Measurements from ENCODE around the gene ODAD2. TPM values are rescaled to one million over a fixed set of nuclear protein-coding genes. Genes with fewer than 3 reads are reported as not detected.

ODAD2 gene
- total and polyA plus RNA-seq, 2 donors from 2014 or later: 0.28 to 0.44 TPM

- H3K4me3 ChIP-seq (ENCODE audit: low read length in 3 of 3): no peak overlapping the region
- FAIRE-seq (no peak), DNase-seq (no peak)
- no peaks in the 10 kb centered on the region for H3K9me3 ChIP-seq (ENCODE audit: control insufficient read depth in 2 of 3, insufficient read depth in 1 of 3, low read length in 3 of 3)
- H3K9ac ChIP-seq (ENCODE audit: low read length in 3 of 3): no peak overlapping the region
- H3K4me1 ChIP-seq (ENCODE audit: control insufficient read depth in 2 of 3, insufficient read depth in 2 of 3, low read depth in 1 of 3, low read length in 3 of 3): no peaks in the 10 kb centered on the region
- intact Hi-C loops (cut with DNase I): no loop called here
- H3K27me3 ChIP-seq (ENCODE audit: control insufficient read depth, insufficient read depth, low read length): no peaks in the 10 kb centered on the region
- H3K36me3 ChIP-seq (ENCODE audit: control insufficient read depth in 2 of 3, insufficient read depth in 3 of 3, low read length in 3 of 3): no peaks in the 10 kb centered on the region
- TF ChIP-seq CTCF (IDR thresholded peaks at IDR 0.05; ENCODE audit: borderline replicate concordance, extremely low read depth, insufficient read depth): no peak
- H3K27ac ChIP-seq (ENCODE audit: low read depth in 2 of 2, low read length in 2 of 2): no peak overlapping the region
Observed at GRCh38 chr10:27944005-27944404, 54.9 kb downstream of the ODAD2 start.

- H3K27ac ChIP-seq (ENCODE audit: low read depth in 2 of 2, low read length in 2 of 2): no peak overlapping the region
- no peak overlapping the region for H3K4me3 ChIP-seq (ENCODE audit: low read length in 3 of 3)
- DNase-seq (no peak), FAIRE-seq (no peak)
- no peaks in the 10 kb centered on the region for H3K27me3 ChIP-seq (ENCODE audit: control insufficient read depth, insufficient read depth, low read length)
- H3K4me1 ChIP-seq (ENCODE audit: control insufficient read depth in 2 of 3, insufficient read depth in 2 of 3, low read depth in 1 of 3, low read length in 3 of 3): no peaks in the 10 kb centered on the region
- H3K9ac ChIP-seq (ENCODE audit: low read length in 3 of 3): no peak overlapping the region
- no peaks in the 10 kb centered on the region for H3K36me3 ChIP-seq (ENCODE audit: control insufficient read depth in 2 of 3, insufficient read depth in 3 of 3, low read length in 3 of 3)
- intact Hi-C loops (cut with DNase I): no loop called here
- no peak for TF ChIP-seq CTCF (IDR thresholded peaks at IDR 0.05; ENCODE audit: borderline replicate concordance, extremely low read depth, insufficient read depth)
- no peaks in the 10 kb centered on the region for H3K9me3 ChIP-seq (ENCODE audit: control insufficient read depth in 2 of 3, insufficient read depth in 1 of 3, low read length in 3 of 3)
Observed at GRCh38 chr10:27914888-27915287, 84.0 kb downstream of the ODAD2 start.

- FAIRE-seq: no peak
- TF ChIP-seq CTCF (IDR thresholded peaks at IDR 0.05; ENCODE audit: borderline replicate concordance, extremely low read depth, insufficient read depth): no peak
- intact Hi-C loops (cut with DNase I): no loop called here
- Histone ChIP-seq H3K4me1 (ENCODE audit: control insufficient read depth in 2 of 3, insufficient read depth in 2 of 3, low read depth in 1 of 3, low read length in 3 of 3) (no peaks in the 10 kb centered on the region), H3K9ac (ENCODE audit: low read length in 3 of 3) (no peak overlapping the region), H3K9me3 (ENCODE audit: control insufficient read depth in 2 of 3, insufficient read depth in 1 of 3, low read length in 3 of 3) (no peaks in the 10 kb centered on the region), H3K4me3 (ENCODE audit: low read length in 3 of 3) (no peak overlapping the region), H3K36me3 (ENCODE audit: control insufficient read depth in 2 of 3, insufficient read depth in 3 of 3, low read length in 3 of 3) (no peaks in the 10 kb centered on the region), H3K27me3 (ENCODE audit: control insufficient read depth, insufficient read depth, low read length) (no peaks in the 10 kb centered on the region), H3K27ac (ENCODE audit: low read depth in 2 of 2, low read length in 2 of 2) (no peak overlapping the region)
- DNase-seq: no peak
Observed at GRCh38 chr10:27912231-27912630, 86.6 kb downstream of the ODAD2 start.

- no peaks in the 10 kb centered on the region for H3K36me3 ChIP-seq (ENCODE audit: control insufficient read depth in 2 of 3, insufficient read depth in 3 of 3, low read length in 3 of 3)
- H3K27ac ChIP-seq (ENCODE audit: low read depth in 2 of 2, low read length in 2 of 2): no peak overlapping the region
- intact Hi-C loops (cut with DNase I): no loop called here
- no peak overlapping the region for H3K4me3 ChIP-seq (ENCODE audit: low read length in 3 of 3)
- TF ChIP-seq CTCF (IDR thresholded peaks at IDR 0.05; ENCODE audit: borderline replicate concordance, extremely low read depth, insufficient read depth): no peak
- H3K9ac ChIP-seq (ENCODE audit: low read length in 3 of 3): no peak overlapping the region
- DNase-seq (no peak), FAIRE-seq (no peak)
- H3K27me3 ChIP-seq (ENCODE audit: control insufficient read depth, insufficient read depth, low read length): no peaks in the 10 kb centered on the region
- H3K4me1 ChIP-seq (ENCODE audit: control insufficient read depth in 2 of 3, insufficient read depth in 2 of 3, low read depth in 1 of 3, low read length in 3 of 3): no peaks in the 10 kb centered on the region
- H3K9me3 ChIP-seq (ENCODE audit: control insufficient read depth in 2 of 3, insufficient read depth in 1 of 3, low read length in 3 of 3): no peaks in the 10 kb centered on the region
Observed at GRCh38 chr10:27911539-27911938, 87.3 kb downstream of the ODAD2 start.

Data from kidney (tissue), 14 donors.